Stimulated activated CD4-positive, alpha-beta T cell treated with anti-CD3 and anti-CD28 coated beads, Interleukin-12 subunit alpha, Interleukin-12 subunit beta, amount 100 ng/mL, for 48 hours (primary cell): ENCODE measurements around the gene RAE1.
A peak's percentile ranks its signal among the peaks of the same experiment; 100 is the strongest.

Experiments used
- DNase-seq, 3 donors: peaks; one replicate each; pipeline ENCODE4 v3.0.0-alpha.2; 2020; ENCODE audit warnings: low read depth in 2 of 3, low spot score in 1 of 3

RAE1 gene

DNA sequence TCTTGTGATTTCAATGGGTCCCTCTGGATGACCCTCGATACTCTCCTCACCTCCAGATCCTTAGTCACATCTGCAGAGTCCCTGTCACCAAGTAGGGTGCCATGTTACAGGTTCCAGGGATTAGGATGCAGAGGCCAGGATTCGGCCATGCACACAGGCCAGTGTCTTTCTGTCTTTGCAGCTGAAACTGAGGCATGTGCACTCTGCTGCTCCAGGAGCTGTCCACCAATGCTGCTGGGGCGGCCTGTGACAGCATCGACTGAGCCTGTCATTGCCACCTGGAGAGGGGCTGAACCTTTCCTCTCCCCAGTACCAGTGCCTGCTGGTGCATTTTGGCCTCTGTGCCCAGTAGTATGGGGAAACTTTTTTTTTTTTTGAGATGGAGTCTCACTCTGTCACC lies 35.7 kb downstream of the RAE1 start:
- no peak for DNase-seq

- DNase-seq: no peak
Observed at GRCh38 chr20:57387463-57387862, 36.4 kb downstream of the RAE1 start.

- no peak for DNase-seq
Observed at GRCh38 chr20:57387945-57388371, 36.9 kb downstream of the RAE1 start.

- DNase-seq: peak; percentile 44 to 57 (median 51)
Observed at GRCh38 chr20:57388953-57389694, 38.1 kb downstream of the RAE1 start.

DNA sequence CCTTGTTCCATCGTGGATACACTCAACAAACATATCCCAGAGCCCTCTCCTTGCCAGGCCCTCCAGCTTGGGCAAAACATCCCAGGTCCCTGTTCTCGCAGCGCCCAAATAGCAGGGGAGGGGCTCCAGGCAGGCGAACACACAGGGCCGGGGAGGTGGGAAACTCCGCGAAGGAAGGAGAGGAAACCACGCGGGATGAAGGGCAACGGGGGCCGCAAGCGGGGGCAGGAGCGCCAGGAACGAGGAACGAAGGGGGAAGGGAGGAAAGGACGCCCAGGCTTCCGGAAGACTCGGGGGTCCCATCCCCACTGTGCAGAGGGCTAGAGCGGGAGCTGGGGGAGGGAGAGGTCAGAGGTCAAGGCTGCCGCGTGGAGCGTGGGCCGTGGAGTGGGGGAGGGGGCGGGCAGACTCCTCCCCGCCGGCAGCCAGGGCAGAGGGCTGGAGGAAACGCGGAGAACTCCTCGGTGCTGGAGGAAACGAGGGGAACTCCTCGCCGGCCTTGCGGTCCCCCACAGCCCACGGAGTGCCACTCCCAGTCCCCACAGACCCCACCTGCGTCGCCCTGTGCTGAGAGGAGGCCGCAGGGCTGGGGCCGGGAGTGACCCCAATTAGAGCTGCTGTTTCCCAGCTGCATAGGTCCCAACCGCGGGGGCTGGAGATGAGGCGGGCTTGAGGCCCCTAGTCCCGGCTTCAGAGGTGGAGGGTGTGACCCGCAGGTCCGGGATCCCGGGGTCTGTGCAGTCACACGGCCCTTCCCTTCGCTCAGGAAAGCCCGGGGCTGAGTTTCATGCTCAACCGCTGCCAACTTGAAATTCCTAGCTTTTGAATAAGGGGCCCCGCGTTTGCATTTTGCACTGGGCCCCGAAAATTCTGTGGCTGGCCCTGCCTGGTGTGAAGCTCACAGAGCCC lies 38.9 kb downstream of the RAE1 start:
- peak; percentile 53 to 67 (median 59) for DNase-seq

- peak; percentile 73 to 78 (median 75) for DNase-seq
Observed at GRCh38 chr20:57390604-57391438, 39.8 kb downstream of the RAE1 start, which contains the start of gene RBM38. TSS of gene RBM38 (plus strand) at chr20:57391396. CDS start at chr20:57391582, 186 bp downstream.

GRCh38 chr20:57391439-57392301 lies 40.6 kb downstream of the RAE1 start:
- no peak for DNase-seq

DNA sequence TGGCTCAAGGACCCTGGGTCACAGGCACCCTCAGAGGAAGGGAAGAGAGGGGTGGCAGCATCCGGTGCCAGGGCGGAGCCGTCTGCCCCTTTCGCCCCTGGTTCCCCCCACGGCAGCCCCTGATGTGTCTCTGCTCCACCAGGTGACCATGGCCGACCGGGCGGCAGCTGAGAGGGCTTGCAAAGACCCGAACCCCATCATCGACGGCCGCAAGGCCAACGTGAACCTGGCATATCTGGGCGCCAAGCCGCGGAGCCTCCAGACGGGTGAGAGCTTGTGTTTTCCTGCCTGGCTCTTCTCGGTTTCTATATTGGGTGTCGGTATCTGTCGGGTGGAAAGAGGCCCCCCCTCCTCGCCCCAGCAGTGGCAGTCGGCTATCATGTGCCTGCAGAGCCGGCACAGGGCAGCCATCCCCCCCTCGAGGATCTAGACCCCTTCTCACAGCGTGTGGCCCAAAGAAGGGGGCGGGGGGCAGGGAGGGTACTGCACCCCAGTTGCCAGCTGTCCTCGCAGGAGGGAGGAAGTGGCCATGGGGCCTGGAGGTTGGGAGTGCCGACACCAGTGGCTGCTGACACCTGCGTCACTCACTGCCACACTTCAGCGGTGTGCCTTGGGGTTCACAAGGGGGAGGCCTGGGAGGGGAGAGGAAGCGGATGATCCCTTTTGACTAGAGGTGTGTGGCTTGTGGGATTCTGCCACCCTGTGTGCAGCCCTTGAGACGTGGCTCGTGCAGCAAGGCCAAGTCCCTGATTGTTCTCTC lies 41.6 kb downstream of the RAE1 start:
- DNase-seq: peak; percentile 49 to 68 (median 52)

DNA sequence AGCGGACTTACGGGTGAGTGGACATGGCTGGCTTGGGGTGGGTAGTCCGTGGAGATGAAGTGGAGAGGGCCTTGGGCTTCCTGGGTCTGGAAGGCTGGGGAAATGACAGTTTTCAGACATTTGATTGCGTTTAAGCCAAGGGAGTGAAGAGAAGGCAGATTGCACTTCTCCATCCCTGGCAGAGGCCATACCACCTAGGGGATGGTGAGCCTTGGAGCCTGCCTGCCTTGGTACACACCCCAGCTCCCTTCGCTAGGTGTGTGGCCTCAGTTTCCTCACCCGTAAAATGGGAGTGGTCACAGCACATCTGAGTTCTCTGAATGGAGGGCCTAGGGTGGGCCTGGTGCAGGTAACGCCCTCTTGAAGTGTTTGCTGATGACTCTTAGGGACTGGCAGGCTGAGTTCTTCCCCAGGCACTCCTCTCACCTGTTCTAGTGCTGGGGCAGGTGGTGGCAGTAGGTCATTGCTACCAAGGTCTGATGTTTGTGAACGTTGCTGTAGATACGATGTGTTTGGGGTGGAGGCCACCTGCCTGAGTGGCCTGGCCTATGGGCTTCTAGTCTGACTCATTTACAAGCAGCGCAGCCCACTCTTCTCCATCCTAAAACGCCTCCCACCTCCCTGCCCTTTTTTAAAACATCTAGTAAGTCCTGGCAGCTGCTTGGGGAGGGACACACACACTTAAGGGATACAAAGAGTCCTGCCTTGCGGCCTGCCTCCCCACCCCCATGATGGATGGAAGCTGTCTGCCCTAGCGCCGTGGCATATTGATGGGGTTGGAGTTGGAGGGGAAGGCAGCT lies 42.5 kb downstream of the RAE1 start:
- DNase-seq: no peak

DNA sequence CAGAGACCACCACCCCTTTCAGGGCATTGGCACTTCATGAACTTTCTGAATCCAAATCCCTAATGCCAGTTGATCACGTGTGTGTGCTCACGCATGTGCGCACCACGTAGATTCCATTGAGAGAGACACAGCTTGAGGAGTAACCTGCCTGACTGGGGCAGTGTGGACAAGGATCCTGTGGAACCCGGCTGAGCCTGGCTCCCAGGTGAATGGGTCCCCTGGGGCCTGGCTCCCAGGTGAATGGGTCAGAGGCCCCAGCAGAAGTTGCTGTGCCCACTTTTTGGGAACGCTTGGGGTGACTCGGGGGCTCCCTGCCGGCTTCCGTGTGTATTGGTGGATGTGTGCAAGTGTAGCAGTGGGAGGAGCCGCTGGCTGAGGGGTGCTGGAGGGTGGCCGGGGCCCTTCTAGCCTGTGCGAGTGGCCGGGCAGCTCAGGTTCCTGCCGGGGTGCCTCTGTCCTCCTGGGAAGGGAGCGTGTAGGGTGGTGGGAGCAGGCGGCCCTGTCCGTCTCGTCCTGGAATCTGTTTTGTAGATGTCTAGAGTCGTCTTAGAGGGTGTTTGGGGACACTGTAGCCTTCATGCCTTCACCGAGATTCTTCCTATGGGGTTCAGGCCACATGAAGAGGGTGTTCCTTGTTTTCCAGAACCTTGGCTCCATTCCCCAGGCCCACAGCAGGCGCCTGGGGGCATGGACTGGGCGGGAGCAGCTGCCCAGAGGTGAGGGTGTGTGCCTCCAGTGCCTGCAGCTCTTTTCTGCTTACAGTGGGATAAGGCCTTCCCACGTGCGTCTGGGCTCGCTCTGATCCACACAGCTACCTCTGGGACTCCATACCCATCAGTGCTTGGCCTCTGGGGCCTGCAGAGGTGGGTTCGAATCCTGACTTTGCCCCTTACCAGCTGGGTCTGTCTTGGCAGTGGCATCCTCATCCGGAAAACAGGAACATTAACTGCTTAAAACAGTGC lies 43.3 kb downstream of the RAE1 start:
- no peak for DNase-seq

DNA sequence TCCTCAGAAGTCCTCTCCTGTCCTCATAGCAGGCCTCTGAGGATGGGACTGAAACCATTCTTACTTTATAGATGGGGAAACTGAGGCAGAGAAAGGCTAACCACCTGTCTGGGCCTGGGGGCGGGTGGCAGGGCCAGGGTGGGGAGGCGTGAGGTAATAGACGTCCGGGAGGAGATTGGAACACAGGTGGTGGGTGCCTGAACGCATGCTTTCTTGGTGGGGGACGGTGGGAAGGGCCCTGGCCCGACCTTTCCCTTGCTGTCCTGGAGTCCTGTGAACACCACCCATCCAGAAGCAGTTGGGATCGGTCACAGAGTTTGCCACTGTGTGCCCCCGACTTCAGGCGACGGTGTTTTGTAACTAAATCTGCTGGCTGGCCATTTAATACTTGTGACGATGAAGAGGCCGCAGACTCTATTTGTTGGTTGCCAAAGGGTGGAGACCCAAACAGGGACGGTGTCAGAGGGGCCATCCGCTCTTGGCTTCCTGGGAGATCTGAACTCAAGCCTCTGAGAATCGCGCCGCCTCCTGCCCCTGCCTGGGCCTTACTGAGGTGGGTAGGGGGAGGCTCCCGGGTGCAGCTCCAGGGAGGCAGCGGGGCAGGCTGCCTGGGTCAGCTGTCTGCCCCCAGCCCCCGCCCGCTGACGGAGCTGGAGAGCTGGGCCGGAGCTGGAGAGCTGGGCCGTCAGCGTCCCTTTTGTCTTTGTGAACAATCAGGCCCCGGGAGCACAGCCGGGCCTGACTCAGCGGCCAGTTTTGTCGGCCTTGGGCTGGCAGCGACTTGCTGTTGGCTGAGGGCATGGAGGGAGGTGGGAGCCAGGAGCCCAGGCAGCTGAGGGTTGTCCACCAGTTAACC lies 44.3 kb downstream of the RAE1 start:
- DNase-seq: no peak

GRCh38 chr20:57396212-57396983 lies 45.3 kb downstream of the RAE1 start:
- no peak for DNase-seq

DNA sequence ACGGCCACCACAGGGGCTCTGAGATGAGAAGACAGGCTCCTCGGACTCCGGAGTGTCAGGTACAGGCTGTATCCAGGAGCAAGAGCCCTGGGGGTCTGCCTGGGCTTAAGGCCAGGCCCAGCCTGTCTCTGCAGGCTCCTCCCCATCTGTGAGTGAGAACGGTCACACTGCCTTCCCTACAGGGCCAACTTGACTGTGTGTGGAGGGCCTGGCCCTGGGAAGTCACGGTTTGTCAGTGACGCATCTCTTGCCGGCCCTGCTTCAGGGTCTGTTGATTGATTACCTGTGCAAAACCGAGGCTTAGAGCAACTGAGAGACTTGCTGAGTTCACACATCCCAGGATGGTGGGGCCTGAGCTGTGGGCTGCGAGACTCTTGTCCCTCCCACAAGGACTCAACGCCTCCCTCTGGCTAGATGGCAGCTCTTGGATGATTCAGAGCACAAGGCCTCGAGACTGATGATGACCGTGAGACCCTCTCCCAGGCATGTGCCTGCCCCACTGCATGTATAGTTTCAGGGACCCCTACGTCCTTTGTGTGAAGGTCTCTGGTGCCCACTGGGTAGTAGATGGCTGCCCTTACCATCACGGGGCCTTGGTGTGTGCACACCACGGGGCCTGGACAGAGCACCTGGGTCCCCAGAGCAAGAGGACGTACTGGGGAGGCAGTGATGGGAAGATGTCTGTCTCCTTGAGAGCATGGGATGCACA lies 46.1 kb downstream of the RAE1 start:
- peak in 1 of 3 donors; percentile 14 for DNase-seq

DNA sequence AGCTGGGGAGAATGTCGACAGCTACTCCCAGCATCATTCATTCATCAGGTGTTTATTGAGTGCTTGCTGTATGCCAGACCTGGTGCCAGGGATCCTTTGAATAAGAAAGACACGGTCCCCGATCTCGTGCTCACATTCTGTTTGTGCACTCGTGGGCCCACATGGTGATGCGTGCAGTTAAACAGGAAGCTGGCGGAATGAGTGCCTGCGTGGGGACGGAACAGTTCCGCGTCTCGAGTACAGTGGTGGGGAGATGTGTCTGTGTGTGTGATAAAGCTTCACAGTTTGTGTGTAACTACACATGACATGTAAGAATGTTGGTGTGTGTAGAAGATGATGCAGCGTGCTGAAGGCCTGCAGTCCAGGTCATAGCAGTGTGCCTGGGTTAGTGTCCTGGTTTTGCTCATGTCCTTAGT lies 46.6 kb downstream of the RAE1 start:
- DNase-seq: peak in 2 of 3 donors; percentile 22 to 28

GRCh38 chr20:57398231-57398821 lies 47.3 kb downstream of the RAE1 start:
- DNase-seq: peak; percentile 64 to 79 (median 66)
